Measurements from ENCODE around the gene PIEZO1.

GRCh38 chr16:88743693-88744576 lies 41.1 kb downstream of the PIEZO1 start:
- TF ChIP-seq POLR2AphosphoS5 (IDR thresholded peaks at IDR 0.05; ENCODE audit: borderline replicate concordance, low read depth, low read length) (no peak), EZH2 (IDR thresholded peaks at IDR 0.05) (no peak)

All from SK-N-MC (cell line).